Erythroblast (primary cell): ENCODE measurements around the gene HELT.
A peak's percentile ranks its signal among the peaks of the same experiment; 100 is the strongest.

Experiments
- GATA1 ChIP-seq: IDR thresholded peaks from 2 replicates; pipeline ENCODE4 v1.6.1; 2011; ENCODE audit warnings: low read depth, mild to moderate bottlenecking, control low read depth, low read length, moderate library complexity
- POLR2A ChIP-seq: IDR thresholded peaks from 2 replicates; pipeline ENCODE4 v1.6.1; 2011; ENCODE audit warnings: mild to moderate bottlenecking, low read length

GRCh38 chr4:185039508-185040273 lies 21.4 kb downstream of the HELT start:
- TF ChIP-seq POLR2A: peak; percentile 24
- TF ChIP-seq GATA1: no peak
